Measurements from ENCODE around the gene MYO1G. TPM values are rescaled to one million over a fixed set of nuclear protein-coding genes. Genes with fewer than 3 reads are reported as not detected.

The MYO1G gene
- total RNA-seq, 1 experiment from 2014 or later = 0.76 TPM

- DNase-seq (ENCODE audit: low spot score) = no peak
Measured at GRCh38 chr7:44967571-44968446, 11.0 kb downstream of the MYO1G start.

DNA sequence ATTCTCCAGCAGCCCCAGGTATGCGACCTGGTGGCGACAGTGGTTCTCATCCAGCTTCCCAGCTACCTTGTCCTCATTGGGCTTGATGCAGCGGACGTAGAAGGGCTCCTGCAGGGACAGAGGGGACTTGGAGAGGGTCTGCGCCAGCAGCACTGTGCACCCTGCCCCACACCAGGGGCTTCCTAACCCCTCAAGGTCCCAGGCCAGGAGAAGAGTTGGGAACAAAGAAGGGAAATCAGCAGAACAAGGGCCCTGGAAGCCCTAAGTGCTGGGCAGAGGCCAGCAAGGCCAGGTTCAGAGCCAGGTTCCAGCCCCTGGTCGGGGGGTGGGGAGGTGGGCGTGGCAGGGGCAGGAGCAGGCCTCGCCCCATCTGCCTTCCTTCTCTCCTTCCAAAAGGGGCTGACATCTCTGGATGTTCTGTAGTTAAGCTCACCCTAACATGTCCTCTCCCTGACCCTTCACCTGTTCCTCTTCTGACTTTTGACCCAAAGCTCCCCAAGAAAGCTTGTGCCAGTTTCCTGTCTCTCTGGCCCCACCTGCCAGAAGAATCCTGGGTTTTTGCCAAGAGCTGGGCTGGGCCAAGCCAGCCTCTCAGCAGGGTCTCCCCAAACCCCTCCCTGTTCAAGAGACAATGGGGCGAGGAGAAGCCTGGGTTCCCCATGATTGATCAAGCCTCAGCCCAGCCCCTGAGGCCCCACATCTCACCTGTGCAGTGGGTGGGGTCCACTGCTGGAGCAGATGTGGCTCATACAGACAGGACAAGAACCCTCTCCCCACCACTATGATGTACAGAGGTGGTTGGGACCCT lies 11.9 kb downstream of the MYO1G start:
- DNase-seq (ENCODE audit: low spot score) = no peak

DNA sequence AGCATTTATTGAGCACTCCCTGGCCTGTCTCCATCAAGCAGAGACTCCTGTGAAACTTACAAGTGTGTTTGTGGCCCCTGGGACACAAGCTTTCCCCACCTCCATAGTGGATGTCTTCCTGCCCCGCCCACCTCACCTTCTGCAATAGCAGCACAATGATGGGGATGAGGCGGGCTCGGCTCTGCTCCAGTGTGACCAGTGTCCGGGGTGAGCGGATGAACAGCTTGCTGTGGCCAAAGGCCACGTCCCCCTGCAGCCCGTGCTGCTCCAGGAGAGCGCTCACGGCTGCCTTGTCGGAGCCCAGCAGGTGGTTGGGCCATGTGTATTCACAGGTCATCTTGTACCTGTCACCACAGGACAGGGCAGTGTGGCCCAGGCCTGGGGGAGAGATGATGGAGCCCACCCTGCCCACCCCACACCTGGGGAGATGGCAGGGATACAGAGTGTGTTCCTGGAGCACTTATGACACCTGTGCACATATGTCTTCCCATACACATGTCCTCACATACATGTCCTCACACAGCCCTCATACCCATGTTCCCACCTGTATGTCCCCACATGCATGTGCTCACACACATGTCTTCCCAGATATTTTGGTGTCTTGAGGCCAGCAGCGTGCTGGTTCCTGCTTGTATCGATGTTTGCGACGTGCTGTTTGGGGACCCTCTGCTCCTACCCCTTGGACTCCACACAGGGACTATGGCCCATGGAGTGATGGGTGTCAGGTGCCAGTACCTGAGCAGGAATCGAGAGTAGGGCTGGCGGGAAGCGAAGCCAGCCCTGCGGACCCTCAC lies 12.7 kb downstream of the MYO1G start:
- DNase-seq (ENCODE audit: low spot score) = no peak

GRCh38 chr7:44965441-44965903 lies 13.3 kb downstream of the MYO1G start:
- DNase-seq (ENCODE audit: low spot score) = no peak

DNA sequence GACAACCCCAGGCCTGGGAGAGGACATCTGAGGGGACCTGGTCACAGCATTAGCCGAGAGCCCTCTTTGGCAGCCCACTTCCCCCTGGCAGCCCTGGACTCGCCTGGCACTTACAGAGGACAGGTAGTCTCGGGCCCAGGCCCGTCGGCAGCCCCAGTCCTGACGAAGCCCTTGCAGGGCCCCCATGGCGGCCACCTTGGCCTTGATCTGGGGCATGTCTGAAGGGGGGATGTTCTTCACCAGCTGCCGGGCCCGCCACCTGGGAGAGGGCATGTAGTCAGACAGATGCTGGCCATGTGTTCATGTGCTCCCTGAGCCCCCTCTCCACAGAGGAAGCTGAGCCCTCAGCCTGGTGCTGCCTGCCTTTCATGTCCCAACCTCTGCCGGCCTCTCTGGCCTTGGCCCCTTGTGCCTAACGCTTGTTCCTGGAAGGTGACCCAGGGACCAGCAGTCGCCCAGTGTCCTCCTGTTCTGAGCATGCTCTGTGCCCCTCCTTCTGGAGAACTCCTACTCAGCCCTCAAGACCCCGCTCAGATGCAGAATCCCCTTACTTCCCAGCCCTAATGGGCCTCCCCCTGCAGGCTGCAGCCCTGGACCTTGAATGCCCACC lies 13.9 kb downstream of the MYO1G start:
- no peak for DNase-seq (ENCODE audit: low spot score)

- no peak for DNase-seq (ENCODE audit: low spot score)
Measured at GRCh38 chr7:44964384-44964830, 14.4 kb downstream of the MYO1G start.

GRCh38 chr7:44963364-44964290 lies 15.2 kb downstream of the MYO1G start:
- no peak for DNase-seq (ENCODE audit: low spot score)

GRCh38 chr7:44962483-44963251 lies 16.1 kb downstream of the MYO1G start:
- no peak for DNase-seq (ENCODE audit: low spot score)

- DNase-seq (ENCODE audit: low spot score) = no peak
Measured at GRCh38 chr7:44961844-44962482, 16.9 kb downstream of the MYO1G start.

GRCh38 chr7:44960011-44960580 lies 18.7 kb downstream of the MYO1G start:
- DNase-seq (ENCODE audit: low spot score) = no peak

DNA sequence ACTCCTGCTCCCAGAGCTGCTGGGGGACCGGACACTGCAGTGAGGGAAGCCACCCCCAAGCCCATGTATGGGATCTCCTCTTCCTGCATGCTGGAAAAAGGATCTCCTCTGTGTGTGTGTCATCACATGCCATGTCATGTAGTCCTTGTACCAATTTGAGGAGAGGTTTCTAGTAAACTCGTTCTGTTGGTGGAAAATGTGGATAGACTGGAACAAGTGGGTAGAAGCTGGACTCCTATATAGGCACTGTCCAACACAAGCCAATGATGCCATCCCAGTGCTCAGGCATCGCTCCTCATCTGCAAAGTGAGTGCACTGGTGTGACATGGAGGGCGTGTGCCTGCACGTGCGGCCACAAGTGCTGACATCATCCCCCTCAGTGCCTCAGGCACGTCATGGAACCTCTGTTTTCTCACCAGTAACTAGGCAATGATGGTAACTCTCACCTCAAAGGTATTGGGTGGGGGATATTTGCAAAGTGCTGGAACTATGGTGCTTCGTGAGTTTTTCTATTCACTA lies 19.3 kb downstream of the MYO1G start:
- peak; percentile 28 for DNase-seq (ENCODE audit: low spot score)

- no peak for DNase-seq (ENCODE audit: low spot score)
Measured at GRCh38 chr7:44958645-44959344, 20.0 kb downstream of the MYO1G start.

DNA sequence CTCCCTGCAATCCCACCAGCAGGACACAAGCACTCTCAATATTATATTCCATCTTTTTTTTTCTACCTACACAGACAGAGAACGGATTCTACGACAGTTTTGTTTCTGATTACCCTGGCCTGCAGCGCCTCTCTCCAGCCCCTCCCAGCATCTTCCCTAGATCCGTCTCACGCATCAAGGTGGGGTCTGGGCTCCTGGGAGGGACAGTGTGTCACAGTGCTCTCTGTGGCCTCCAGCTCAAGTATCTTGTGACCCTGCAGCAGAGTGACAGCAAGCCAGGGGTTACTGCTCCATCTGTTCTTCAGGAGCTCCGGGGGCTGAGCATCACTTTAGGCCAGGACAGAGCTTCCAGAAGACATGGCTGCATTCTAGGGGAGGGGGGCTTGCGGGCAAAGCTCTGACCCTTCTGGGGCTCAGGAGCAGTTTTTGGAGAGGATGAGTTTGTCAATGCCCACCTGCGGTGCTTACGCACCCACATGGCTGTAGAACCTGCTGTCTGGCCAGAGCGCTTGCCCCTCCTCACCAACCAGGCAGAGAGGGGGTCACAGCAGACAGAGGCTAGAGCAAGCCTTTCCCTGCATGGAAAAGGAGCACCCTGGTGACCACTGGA lies 22.6 kb downstream of the MYO1G start:
- DNase-seq (ENCODE audit: low spot score) = no peak

GRCh38 chr7:44955733-44956132 lies 23.1 kb downstream of the MYO1G start:
- no peak for DNase-seq (ENCODE audit: low spot score)

GRCh38 chr7:44953156-44953555 lies 25.7 kb downstream of the MYO1G start:
- no peak for DNase-seq (ENCODE audit: low spot score)

DNA sequence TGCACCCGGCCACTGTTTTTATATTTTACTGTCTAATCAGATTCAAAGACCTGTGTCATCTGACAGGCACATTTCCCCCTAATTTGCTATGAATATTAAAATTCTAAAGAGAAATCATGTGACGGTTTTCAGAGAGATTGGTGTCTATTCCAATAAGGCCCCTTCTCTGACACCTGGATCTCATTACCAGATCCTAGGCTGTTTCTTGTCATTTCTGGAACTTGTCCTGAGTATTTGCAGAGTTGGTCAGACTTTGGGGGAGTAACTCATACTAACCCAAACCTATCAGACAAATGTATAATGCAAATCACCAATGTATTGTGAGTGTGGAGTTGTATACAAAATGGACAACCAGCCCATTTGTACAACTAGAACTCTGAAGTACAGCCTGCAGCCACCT lies 29.5 kb downstream of the MYO1G start:
- DNase-seq (ENCODE audit: low spot score) = no peak

- no peak for DNase-seq (ENCODE audit: low spot score)
Measured at GRCh38 chr7:44945479-44945878, 33.3 kb downstream of the MYO1G start.

Measured in A172 (cell line).